Neural cell (in vitro differentiated cells): ENCODE measurements around the gene CPSF7. TPM values are rescaled to one million over a fixed set of nuclear protein-coding genes. Genes with fewer than 3 reads are reported as not detected.
A peak's percentile ranks its signal among the peaks of the same experiment; 100 is the strongest.

ENCODE experiments used
- H2AFZ ChIP-seq: fragments of 200-600, 300-800 bp; sonication (generic), shearing (Covaris generic); 2 replicates; pipeline ENCODE4 v1.6.0; 2014; ENCODE audit warnings: low read depth, mild to moderate bottlenecking, antibody characterized with exemption, low read length, moderate library complexity
- H3F3A ChIP-seq: fragments of 200-600 bp; shearing (Covaris generic); 2 replicates; pipeline ENCODE4 v1.6.1; 2016; ENCODE audit warnings: mild to moderate bottlenecking, moderate library complexity, mixed read lengths, antibody characterized with exemption, low read length; ENCODE audit not compliant: insufficient read depth, poor library complexity, severe bottlenecking
- H3K27ac ChIP-seq: fragments of 200-600, 300-800 bp; sonication (generic), shearing (Covaris generic); 2 replicates; pipeline ENCODE4 v1.5.1; 2014; ENCODE audit warnings: mild to moderate bottlenecking, low read length, moderate library complexity
- H3K27me3 ChIP-seq: fragments of 300-800, 200-600 bp; sonication (generic), shearing (Covaris generic); 2 replicates; pipeline ENCODE4 v1.6.0; 2014; ENCODE audit warnings: mild to moderate bottlenecking, low read depth, low read length, moderate library complexity; ENCODE audit not compliant: insufficient read depth
- H3K36me3 ChIP-seq: fragments of 300-800, 200-600 bp; sonication (generic), shearing (Covaris generic); 2 replicates; pipeline ENCODE4 v1.5.1; 2014; ENCODE audit warnings: mild to moderate bottlenecking, antibody characterized with exemption, low read length, moderate library complexity; ENCODE audit not compliant: insufficient read depth
- H3K4me2 ChIP-seq: fragments of 300-800, 200-600 bp; sonication (generic), shearing (Covaris generic); 2 replicates; pipeline ENCODE4 v1.6.0; 2014; ENCODE audit warnings: mild to moderate bottlenecking, low read length
- H3K4me3 ChIP-seq: fragments of 300-800, 200-600 bp; sonication (generic), shearing (Covaris generic); 2 replicates; pipeline ENCODE4 v1.5.1; 2014; ENCODE audit warnings: mild to moderate bottlenecking, low read length, moderate library complexity
- H3K79me2 ChIP-seq: fragments of 200-600 bp; shearing (Covaris generic); replicated peaks from 2 replicates; pipeline ENCODE4 v1.6.0; 2014; ENCODE audit warnings: mild to moderate bottlenecking, low read length, moderate library complexity; ENCODE audit not compliant: insufficient read depth
- H3K9ac ChIP-seq: fragments of 300-800, 200-600 bp; sonication (generic), shearing (Covaris generic); 2 replicates; pipeline ENCODE4 v1.6.1; 2016; ENCODE audit warnings: mild to moderate bottlenecking, low read length, mixed read lengths
- H3K9me2 ChIP-seq: fragments of 200-600 bp; shearing (Covaris generic); 2 replicates; pipeline ENCODE4 v1.6.1; 2016; ENCODE audit warnings: mild to moderate bottlenecking, low read length, mixed read lengths; ENCODE audit not compliant: insufficient read depth
- H3K9me3 ChIP-seq: fragments of 200-600, 300-800 bp; sonication (generic), shearing (Covaris generic); 2 replicates; pipeline ENCODE4 v1.6.1; 2016; ENCODE audit warnings: mild to moderate bottlenecking, mixed run types, low read length, moderate library complexity, mixed read lengths
- H4K20me1 ChIP-seq: fragments of 200-600 bp; shearing (Covaris generic); 2 replicates; pipeline ENCODE4 v1.6.1; 2016; ENCODE audit warnings: mild to moderate bottlenecking, mixed run types; ENCODE audit not compliant: insufficient read depth
- CTCF ChIP-seq: fragments of 450-650 bp; IDR thresholded peaks from 2 replicates; pipeline ENCODE4 v1.5.1; 2014; ENCODE audit warnings: antibody characterized with exemption, mild to moderate bottlenecking, moderate library complexity; ENCODE audit not compliant: poor library complexity, severe bottlenecking
- EP300 ChIP-seq: fragments of 450-650 bp; conservative IDR thresholded peaks from 2 replicates; pipeline ENCODE4 v1.6.1; 2014; ENCODE audit warnings: antibody characterized with exemption, mild to moderate bottlenecking, moderate library complexity; ENCODE audit not compliant: poor library complexity, severe bottlenecking
- EZH2 ChIP-seq: fragments of 200-600, 300-800 bp; shearing (Covaris generic), sonication (generic); IDR thresholded peaks from 2 replicates; pipeline ENCODE4 v1.6.1; 2014; ENCODE audit warnings: antibody characterized with exemption, low read length, borderline replicate concordance, mild to moderate bottlenecking; ENCODE audit not compliant: insufficient read depth, poor library complexity, severe bottlenecking
- MXI1 ChIP-seq: fragments of 450-650 bp; conservative IDR thresholded peaks from 2 replicates; pipeline ENCODE4 v1.6.1; 2014; ENCODE audit warnings: antibody characterized with exemption, mild to moderate bottlenecking; ENCODE audit not compliant: poor library complexity, severe bottlenecking
- POLR2AphosphoS5 ChIP-seq: IDR thresholded peaks from 2 replicates; pipeline ENCODE4 v1.6.1; 2012
- RAD21 ChIP-seq: fragments of 450-650 bp; conservative IDR thresholded peaks from 2 replicates; pipeline ENCODE4 v1.6.1; 2014; ENCODE audit warnings: antibody characterized with exemption, mild to moderate bottlenecking, moderate library complexity
- REST ChIP-seq: IDR thresholded peaks from 2 replicates; pipeline ENCODE4 v1.6.1; 2012; ENCODE audit warnings: borderline replicate concordance
- SMC3 ChIP-seq: fragments of 450-650 bp; conservative IDR thresholded peaks from 2 replicates; pipeline ENCODE4 v1.6.1; 2014; ENCODE audit warnings: antibody characterized with exemption, mild to moderate bottlenecking, moderate library complexity; ENCODE audit not compliant: poor library complexity
- TAF1 ChIP-seq: IDR thresholded peaks from 2 replicates; pipeline ENCODE4 v1.6.1; 2012; ENCODE audit warnings: low read depth
- polyA plus RNA-seq: library from polyadenylated mRNA; depleted of rRNA; stranded (reverse); fragments of >200 nt; gene quantifications from 2 replicates; pipeline ENCODE4 v1.2.3, GENCODE V29; 2014

CPSF7 gene
- polyA plus RNA-seq, 1 donor from 2014 or later, result 80.2 TPM

GRCh38 chr11:61446211-61446651, 16.5 kb upstream of the CPSF7 start:
- TF ChIP-seq CTCF (peak; percentile 92), RAD21 (peak; percentile 93), TAF1 (no peak), SMC3 (peak; percentile 95), MXI1 (peak; percentile 26), EP300 (no peak)
- Histone ChIP-seq H3K27me3 (no peaks in the 10 kb centered on the region), H3K4me2 (no peak overlapping the region), H4K20me1 (no peaks in the 10 kb centered on the region), H3K79me2 (peaks cover 7% of the 10 kb centered on the region), H3K9ac (no peak overlapping the region), H2AFZ (no peak overlapping the region), H3F3A (no peaks in the 10 kb centered on the region), H3K27ac (peak overlapping the region; percentile 2), H3K4me3 (no peak overlapping the region), H3K36me3 (peaks cover 7% of the 10 kb centered on the region), H3K9me2 (no peaks in the 10 kb centered on the region), H3K9me3 (no peaks in the 10 kb centered on the region)

GRCh38 chr11:61445516-61445915, 15.7 kb upstream of the CPSF7 start:
- H3K4me3 ChIP-seq, result no peak overlapping the region
- H3F3A ChIP-seq, result no peaks in the 10 kb centered on the region
- H2AFZ ChIP-seq, result no peak overlapping the region
- H3K9ac ChIP-seq, result no peak overlapping the region
- no peak overlapping the region for H3K27ac ChIP-seq
- H3K9me3 ChIP-seq, result no peaks in the 10 kb centered on the region
- no peaks in the 10 kb centered on the region for H3K9me2 ChIP-seq
- TF ChIP-seq MXI1 (no peak), EZH2 (no peak), CTCF (no peak)
- no peak overlapping the region for H3K4me2 ChIP-seq
- H3K79me2 ChIP-seq, result peaks cover 7% of the 10 kb centered on the region
- no peaks in the 10 kb centered on the region for H4K20me1 ChIP-seq
- H3K36me3 ChIP-seq, result peaks cover 7% of the 10 kb centered on the region
- no peaks in the 10 kb centered on the region for H3K27me3 ChIP-seq

GRCh38 chr11:61442616-61443015, 12.8 kb upstream of the CPSF7 start:
- H3K79me2 ChIP-seq, result peaks cover 7% of the 10 kb centered on the region
- TF ChIP-seq EP300 (no peak), CTCF (no peak), SMC3 (no peak), MXI1 (no peak), POLR2AphosphoS5 (no peak), TAF1 (no peak), RAD21 (no peak), REST (no peak), EZH2 (no peak)

More at GRCh38 chr11:61442616-61443015, 12.8 kb upstream of the CPSF7 start:
- Histone ChIP-seq H3K36me3 (peaks cover 4% of the 10 kb centered on the region), H3K27ac (no peak overlapping the region), H3K27me3 (no peaks in the 10 kb centered on the region), H4K20me1 (no peaks in the 10 kb centered on the region), H3F3A (no peaks in the 10 kb centered on the region), H3K9me3 (no peaks in the 10 kb centered on the region), H3K9ac (no peak overlapping the region), H3K4me2 (no peak overlapping the region), H3K9me2 (no peaks in the 10 kb centered on the region), H3K4me3 (no peak overlapping the region), H2AFZ (no peak overlapping the region)
